Epithelial cell of esophagus (primary cell): Measurements from ENCODE around the gene NOSTRIN.
A peak's percentile ranks its signal among the peaks of the same experiment; 100 is the strongest.

Source experiments
- DNase-seq: peaks from one replicate; pipeline ENCODE4 v3.0.0; 2010; ENCODE audit warnings: low read depth
- H3K4me3 ChIP-seq: 2 replicates; pipeline ENCODE4 v1.5.1; 2011; ENCODE audit warnings: mild to moderate bottlenecking, low read length, control low read depth
- CTCF ChIP-seq: IDR thresholded peaks from 2 replicates; pipeline ENCODE4 v1.5.1; 2011; ENCODE audit warnings: low read depth, mild to moderate bottlenecking, low read length, control low read depth, inconsistent platforms; ENCODE audit not compliant: insufficient read depth; ENCODE audit errors: missing control alignments

Gene NOSTRIN

GRCh38 chr2:168801961-168802858 lies at the start of gene NOSTRIN:
TSS of gene NOSTRIN (plus strand) at chr2:168802637. CDS start at chr2:168802647, 10 bp downstream.
- DNase-seq: peak; percentile 23
- no peak within 1 kb of the TSS for H3K4me3 ChIP-seq
- TF ChIP-seq CTCF: no peak

GRCh38 chr2:168753765-168754329 lies 48.6 kb upstream of the NOSTRIN start:
- no peak overlapping the region for H3K4me3 ChIP-seq
- TF ChIP-seq CTCF: no peak
- no peak for DNase-seq

- DNase-seq: no peak
- H3K4me3 ChIP-seq: no peak overlapping the region
Measured at GRCh38 chr2:168757223-168757622, 45.2 kb upstream of the NOSTRIN start.

GRCh38 chr2:168758970-168759820 lies 43.2 kb upstream of the NOSTRIN start:
- peak; percentile 62 for TF ChIP-seq CTCF
- DNase-seq: peak; percentile 60
- H3K4me3 ChIP-seq: no peak overlapping the region

More at GRCh38 chr2:168757223-168757622, 45.2 kb upstream of the NOSTRIN start:
- no peak for TF ChIP-seq CTCF

GRCh38 chr2:168765401-168765800 lies 37.0 kb upstream of the NOSTRIN start:
- DNase-seq: no peak
- H3K4me3 ChIP-seq: no peak overlapping the region
- TF ChIP-seq CTCF: no peak

- TF ChIP-seq CTCF: no peak
- DNase-seq: peak; percentile 48
- H3K4me3 ChIP-seq: no peak overlapping the region
Measured at GRCh38 chr2:168766600-168766999, 35.8 kb upstream of the NOSTRIN start.
